HG03280 (cell line): Measurements from ENCODE around the gene SMARCC1.

Source experiments
- ATAC-seq: cut with Tn5 transposase; IDR thresholded peaks from one replicate; pipeline ENCODE4 v1.9.1; 2021; ENCODE audit warnings: mild to moderate bottlenecking, moderate library complexity; ENCODE audit not compliant: unreplicated experiment

Gene SMARCC1

GRCh38 chr3:47565734-47566550 lies 215.8 kb downstream of the SMARCC1 start:
- ATAC-seq: no peak

- no peak for ATAC-seq
Observed at GRCh38 chr3:47556351-47556750, 225.3 kb downstream of the SMARCC1 start.

GRCh38 chr3:47554335-47554734 lies 227.4 kb downstream of the SMARCC1 start:
- no peak for ATAC-seq

GRCh38 chr3:47553407-47553806 lies 228.3 kb downstream of the SMARCC1 start:
- no peak for ATAC-seq

- ATAC-seq: no peak
Observed at GRCh38 chr3:47542471-47543173, 239.1 kb downstream of the SMARCC1 start.

- ATAC-seq: no peak
Observed at GRCh38 chr3:47541583-47542108, 240.0 kb downstream of the SMARCC1 start.

- no peak for ATAC-seq
Observed at GRCh38 chr3:47540281-47540680, 241.4 kb downstream of the SMARCC1 start.

GRCh38 chr3:47536967-47537366 lies 244.7 kb downstream of the SMARCC1 start:
- no peak for ATAC-seq

- ATAC-seq: no peak
Observed at GRCh38 chr3:47536221-47536891, 245.3 kb downstream of the SMARCC1 start.
